Activated CD8-positive, alpha-beta memory T cell treated with anti-CD3 and anti-CD28 coated beads, Interleukin-2, amount 10 ng/mL, durations not matched to agents 7 days and 5 days (primary cell): ENCODE data around the gene FUT8. TPM values are rescaled to one million over a fixed set of nuclear protein-coding genes. Genes with fewer than 3 reads are reported as not detected.

Experiments used
- ATAC-seq: fragments of 150-1000 bp; cut with Tn5 transposase; one replicate; pipeline ENCODE4 v1.10.0; 2021; ENCODE audit warnings: moderate library complexity
- CTCF ChIA-PET: fragments of 350-600 bp; sonication (Branson Sonifier 250); formaldehyde crosslinking; loops from one replicate; lab custom pipeline; 2021; ENCODE audit warnings: antibody characterized with exemption; lab: Charles Lee
- DNase-seq: peaks from one replicate; pipeline ENCODE4 v3.0.0-alpha.2; 2020
- H3K27ac Mint-ChIP-seq: one replicate; pipeline ENCODE4 v1.8.0; 2021; ENCODE audit warnings: mild to moderate bottlenecking, mixed read lengths
- H3K27me3 Mint-ChIP-seq: one replicate; pipeline ENCODE4 v1.8.0; 2021; ENCODE audit warnings: mixed read lengths
- H3K36me3 Mint-ChIP-seq: one replicate; pipeline ENCODE4 v1.8.0; 2021; ENCODE audit warnings: mild to moderate bottlenecking, mixed read lengths
- H3K4me1 Mint-ChIP-seq: one replicate; pipeline ENCODE4 v1.8.0; 2021; ENCODE audit warnings: mixed read lengths
- H3K4me3 Mint-ChIP-seq: one replicate; pipeline ENCODE4 v1.8.0; 2021; ENCODE audit warnings: mild to moderate bottlenecking, moderate library complexity, mixed read lengths
- H3K9me3 Mint-ChIP-seq: one replicate; pipeline ENCODE4 v1.8.0; 2022; ENCODE audit warnings: low read depth, mixed read lengths
- total RNA-seq, 2 experiments: library from RNA; stranded (reverse); gene quantifications; one replicate each; pipeline ENCODE4 v1.2.3, GENCODE V29; 2021

FUT8 gene
- total RNA-seq, 2 experiments from 2014 or later = 114 to 161 TPM

DNA sequence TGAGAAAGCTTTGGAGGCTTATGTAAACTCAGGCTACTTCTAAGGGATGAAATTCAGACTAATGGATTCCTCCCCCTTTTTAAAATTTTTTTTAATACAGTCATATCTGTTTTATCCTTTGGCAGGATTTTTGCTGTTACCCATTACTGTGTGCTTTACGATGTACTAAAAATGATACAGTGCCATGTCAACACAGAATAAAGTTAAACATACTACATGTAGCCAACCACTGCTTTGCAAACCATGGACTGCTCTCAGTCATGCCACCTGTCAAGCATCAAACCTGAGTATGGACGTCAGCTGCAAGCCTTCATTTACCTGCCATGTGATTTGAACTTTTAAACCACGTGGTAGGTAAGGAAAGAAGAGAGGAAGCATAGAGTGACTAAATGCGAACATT is 325.8 kb downstream of the FUT8 start:
- Mint-ChIP-seq H3K4me3 (no peak overlapping the region), H3K27me3 (no peaks in the 10 kb centered on the region), H3K9me3 (peaks cover 3% of the 10 kb centered on the region), H3K4me1 (no peaks in the 10 kb centered on the region), H3K27ac (no peak overlapping the region), H3K36me3 (peaks cover 55% of the 10 kb centered on the region)
- ATAC-seq (no peak), DNase-seq (no peak)
- CTCF ChIA-PET = interaction anchor here (0.6 kb wide), 1 partner anchor 244 kb away, joined by 3 read pairs; no protein-coding TSS in a partner anchor

DNA sequence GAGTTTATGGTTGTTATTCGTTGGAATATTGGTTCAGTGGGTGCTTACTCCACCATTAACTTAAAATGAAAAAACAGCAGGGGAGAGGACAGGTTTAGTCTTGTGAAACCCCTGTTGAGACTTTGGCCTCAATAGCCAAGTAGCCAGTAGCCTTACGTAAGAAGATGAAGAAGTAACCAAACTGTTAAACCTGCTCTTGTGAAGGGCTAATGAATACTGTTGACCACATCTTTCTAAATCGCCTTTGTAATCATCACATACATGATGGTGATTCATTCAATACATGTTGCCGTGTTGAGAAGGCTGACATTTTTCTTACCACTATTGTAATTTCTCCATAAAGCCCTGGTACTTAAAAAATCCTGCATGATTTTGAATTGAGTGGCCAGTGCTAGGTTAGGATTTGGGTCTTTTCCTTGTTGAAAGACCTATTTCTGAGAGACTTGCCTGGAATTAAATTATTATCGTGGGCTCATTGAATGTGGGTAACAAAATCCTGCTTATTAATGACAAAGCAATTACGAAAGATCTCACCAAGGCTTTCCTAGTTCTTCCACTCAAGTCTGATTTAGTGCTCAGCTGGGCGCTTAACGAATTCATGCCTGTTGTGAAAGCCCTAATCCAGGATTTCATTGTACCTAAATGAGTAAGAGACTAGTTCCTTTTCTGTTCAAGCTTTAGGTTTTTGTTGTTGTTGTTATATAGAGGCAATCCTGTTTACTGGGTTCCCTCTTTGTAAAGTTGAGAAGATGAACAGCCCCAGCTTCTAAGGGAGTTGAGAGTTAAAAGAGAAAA is 333.1 kb downstream of the FUT8 start:
- CTCF ChIA-PET = interaction anchor here (1.5 kb wide), 1 partner anchor 581 kb away, joined by 3 read pairs; no protein-coding TSS in a partner anchor
- ATAC-seq = no peak
- no peaks in the 10 kb centered on the region for H3K27me3 Mint-ChIP-seq
- no peak overlapping the region for H3K27ac Mint-ChIP-seq
- H3K4me3 Mint-ChIP-seq = no peak overlapping the region
- no peaks in the 10 kb centered on the region for H3K4me1 Mint-ChIP-seq
- H3K36me3 Mint-ChIP-seq = peaks cover 43% of the 10 kb centered on the region
- no peak for DNase-seq
- H3K9me3 Mint-ChIP-seq = peaks cover 3% of the 10 kb centered on the region

DNA sequence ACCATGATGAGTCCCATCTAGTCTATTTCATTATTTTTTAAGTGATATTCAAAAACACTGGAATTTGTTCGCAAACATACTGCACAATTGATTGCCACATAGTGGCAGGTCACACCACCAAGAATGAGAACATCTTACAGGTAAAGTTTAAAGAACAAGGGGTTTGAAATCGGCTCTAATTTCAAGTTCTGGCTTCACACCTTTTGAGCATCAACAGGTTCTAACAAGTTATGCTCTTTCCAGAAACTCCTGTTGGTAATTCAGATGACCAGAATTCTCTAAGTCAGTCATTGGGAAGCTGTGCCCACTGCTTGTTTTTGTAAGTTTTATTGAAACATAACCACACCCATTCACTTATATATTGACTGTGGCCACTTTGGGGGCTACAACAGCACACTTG is 336.3 kb downstream of the FUT8 start:
- ATAC-seq (no peak), DNase-seq (no peak)
- no peak overlapping the region for H3K27ac Mint-ChIP-seq
- no peaks in the 10 kb centered on the region for H3K27me3 Mint-ChIP-seq
- no peaks in the 10 kb centered on the region for H3K9me3 Mint-ChIP-seq
- peaks cover 23% of the 10 kb centered on the region for H3K36me3 Mint-ChIP-seq
- H3K4me3 Mint-ChIP-seq = no peak overlapping the region
- H3K4me1 Mint-ChIP-seq = no peaks in the 10 kb centered on the region
- CTCF ChIA-PET = no interaction called here

DNA sequence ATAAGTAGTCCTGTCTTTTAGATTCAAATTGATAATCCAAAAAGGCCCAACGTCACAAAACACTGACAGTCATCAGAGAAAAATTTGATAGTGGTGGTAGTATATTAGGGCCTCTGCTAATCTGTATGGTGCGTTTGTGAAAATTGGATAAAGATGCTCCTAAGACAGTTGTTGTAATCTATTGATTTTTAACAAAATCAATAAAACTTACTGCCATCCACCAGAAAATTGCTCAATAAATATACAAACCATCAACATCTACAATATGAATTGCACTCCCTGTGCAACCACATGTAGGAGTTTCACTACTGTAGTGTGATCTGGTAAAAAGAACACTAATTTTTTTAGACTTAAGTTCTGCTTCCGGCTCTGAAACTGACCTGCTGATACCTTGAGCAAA is 336.8 kb downstream of the FUT8 start:
- no peak overlapping the region for H3K4me3 Mint-ChIP-seq
- no peak for DNase-seq
- no peak overlapping the region for H3K27ac Mint-ChIP-seq
- H3K27me3 Mint-ChIP-seq = no peaks in the 10 kb centered on the region
- no peaks in the 10 kb centered on the region for H3K4me1 Mint-ChIP-seq
- CTCF ChIA-PET = no interaction called here
- H3K36me3 Mint-ChIP-seq = peaks cover 19% of the 10 kb centered on the region
- H3K9me3 Mint-ChIP-seq = no peaks in the 10 kb centered on the region
- ATAC-seq = no peak

DNA sequence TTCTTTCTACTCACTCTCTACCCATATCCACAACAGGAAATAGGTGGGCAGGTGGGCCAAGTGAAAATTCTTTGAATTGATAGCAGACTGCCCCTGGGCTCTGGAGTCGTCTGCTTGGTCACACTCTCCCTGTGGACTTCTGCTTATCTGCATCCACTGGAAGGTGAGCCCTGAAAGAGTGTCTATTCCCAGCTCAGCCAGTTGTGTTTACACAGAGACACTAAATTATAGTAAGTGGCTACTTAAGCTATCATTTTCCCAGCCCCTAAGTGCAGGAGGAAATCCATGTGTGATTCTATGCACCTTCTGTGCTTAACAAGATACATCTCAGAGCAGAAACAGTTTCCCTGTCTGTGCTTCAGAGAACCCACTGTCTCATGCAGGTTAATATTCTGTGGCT is 338.4 kb downstream of the FUT8 start:
- H3K9me3 Mint-ChIP-seq = no peaks in the 10 kb centered on the region
- DNase-seq (no peak), ATAC-seq (no peak)
- CTCF ChIA-PET = no interaction called here
- no peak overlapping the region for H3K27ac Mint-ChIP-seq
- H3K36me3 Mint-ChIP-seq = peaks cover 11% of the 10 kb centered on the region
- no peak overlapping the region for H3K4me3 Mint-ChIP-seq
- H3K4me1 Mint-ChIP-seq = no peaks in the 10 kb centered on the region
- no peaks in the 10 kb centered on the region for H3K27me3 Mint-ChIP-seq

DNA sequence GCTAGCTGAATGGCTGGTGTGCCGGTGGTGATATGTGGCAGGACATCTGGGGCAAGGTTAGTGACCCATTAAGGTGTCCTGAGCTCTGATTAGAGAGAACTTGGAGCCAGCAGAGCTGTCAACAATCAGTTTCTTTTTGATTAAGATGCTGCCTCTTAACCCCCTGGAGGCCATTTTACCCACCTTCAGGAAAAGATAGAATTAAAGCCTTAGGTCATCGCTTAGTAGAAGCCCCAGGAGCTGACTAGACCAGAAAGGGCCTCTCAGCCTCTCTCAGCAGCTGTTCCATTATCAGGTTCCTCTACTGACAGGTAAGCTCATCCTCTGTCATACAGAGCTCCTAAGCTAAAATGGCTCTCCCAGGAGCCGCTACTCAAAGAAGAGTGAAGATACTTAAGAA is 339.0 kb downstream of the FUT8 start:
- DNase-seq (no peak), ATAC-seq (no peak)
- Mint-ChIP-seq H3K27me3 (no peaks in the 10 kb centered on the region), H3K36me3 (peaks cover 6% of the 10 kb centered on the region), H3K27ac (no peak overlapping the region), H3K4me1 (no peaks in the 10 kb centered on the region), H3K9me3 (no peaks in the 10 kb centered on the region), H3K4me3 (no peak overlapping the region)
- CTCF ChIA-PET = no interaction called here

DNA sequence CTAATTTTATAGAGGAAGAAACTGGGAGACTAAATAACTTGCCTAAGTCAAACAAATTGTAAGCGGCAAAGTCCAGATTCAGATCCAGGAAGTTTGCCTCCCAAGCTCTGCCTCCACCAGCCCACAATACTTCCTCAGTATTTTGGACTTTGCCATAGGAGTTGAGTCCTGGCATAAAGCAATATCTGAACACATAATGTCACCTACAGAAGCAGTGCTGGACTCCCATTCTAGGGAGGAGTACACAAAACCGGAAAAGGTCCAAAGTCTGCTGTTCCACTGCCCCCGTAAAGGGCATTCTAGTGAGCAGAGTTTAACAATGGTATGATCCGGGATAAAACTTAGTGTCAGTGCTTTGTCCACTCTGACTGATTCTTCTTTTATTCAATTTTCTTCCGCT is 340.5 kb downstream of the FUT8 start:
- Mint-ChIP-seq H3K4me3 (no peak overlapping the region), H3K27ac (no peak overlapping the region), H3K36me3 (no peaks in the 10 kb centered on the region), H3K9me3 (no peaks in the 10 kb centered on the region), H3K4me1 (no peaks in the 10 kb centered on the region), H3K27me3 (no peaks in the 10 kb centered on the region)
- DNase-seq = no peak
- no peak for ATAC-seq
- CTCF ChIA-PET = no interaction called here

DNA sequence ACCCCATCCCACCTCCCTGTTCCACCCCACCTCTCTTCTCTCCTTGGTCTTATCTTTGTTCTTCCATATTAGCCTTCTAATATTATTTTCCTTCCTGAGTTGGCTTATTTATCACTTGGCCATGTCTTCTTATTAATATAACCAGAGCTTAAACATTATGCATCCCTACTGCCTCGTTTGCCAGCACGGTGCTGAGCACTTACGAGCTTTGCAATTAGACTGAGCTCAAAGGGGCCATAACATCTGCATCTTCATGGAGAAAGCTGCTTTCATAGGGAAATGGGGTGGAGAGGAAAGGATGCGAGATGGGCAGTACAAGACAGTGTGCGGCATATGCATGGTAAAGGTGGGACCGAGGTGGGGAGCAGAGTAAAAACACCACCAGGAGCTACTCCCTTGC is 342.8 kb downstream of the FUT8 start:
- Mint-ChIP-seq H3K9me3 (no peaks in the 10 kb centered on the region), H3K4me3 (no peak overlapping the region), H3K27ac (no peak overlapping the region), H3K36me3 (no peaks in the 10 kb centered on the region), H3K27me3 (no peaks in the 10 kb centered on the region), H3K4me1 (no peaks in the 10 kb centered on the region)
- DNase-seq (no peak), ATAC-seq (no peak)
- CTCF ChIA-PET = no interaction called here

DNA sequence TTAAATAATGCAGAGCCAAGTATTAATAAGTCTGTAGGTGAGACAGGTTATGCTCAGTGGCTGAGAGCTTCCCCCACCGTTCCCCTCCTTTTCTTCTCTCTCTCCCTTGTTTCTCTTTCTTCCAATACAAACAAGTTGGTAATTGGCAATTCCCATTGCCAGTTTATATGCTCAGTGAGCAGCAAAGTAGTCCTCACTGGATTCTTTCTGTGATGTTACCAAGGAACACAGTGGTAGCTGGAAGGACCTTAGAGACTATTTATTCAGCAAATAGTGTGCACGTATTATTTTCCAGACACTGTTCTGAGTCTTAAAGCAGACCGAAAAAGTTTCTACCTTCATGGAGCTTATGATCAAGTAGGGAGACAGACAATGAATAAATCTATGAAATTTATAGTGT is 344.4 kb downstream of the FUT8 start:
- no peaks in the 10 kb centered on the region for H3K4me1 Mint-ChIP-seq
- no peak overlapping the region for H3K27ac Mint-ChIP-seq
- H3K27me3 Mint-ChIP-seq = no peaks in the 10 kb centered on the region
- H3K4me3 Mint-ChIP-seq = no peak overlapping the region
- DNase-seq (no peak), ATAC-seq (no peak)
- CTCF ChIA-PET = interaction anchor here (0.7 kb wide), 1 partner anchor 342 kb away, joined by 4 read pairs; no protein-coding TSS in a partner anchor
- H3K9me3 Mint-ChIP-seq = no peaks in the 10 kb centered on the region
- no peaks in the 10 kb centered on the region for H3K36me3 Mint-ChIP-seq

DNA sequence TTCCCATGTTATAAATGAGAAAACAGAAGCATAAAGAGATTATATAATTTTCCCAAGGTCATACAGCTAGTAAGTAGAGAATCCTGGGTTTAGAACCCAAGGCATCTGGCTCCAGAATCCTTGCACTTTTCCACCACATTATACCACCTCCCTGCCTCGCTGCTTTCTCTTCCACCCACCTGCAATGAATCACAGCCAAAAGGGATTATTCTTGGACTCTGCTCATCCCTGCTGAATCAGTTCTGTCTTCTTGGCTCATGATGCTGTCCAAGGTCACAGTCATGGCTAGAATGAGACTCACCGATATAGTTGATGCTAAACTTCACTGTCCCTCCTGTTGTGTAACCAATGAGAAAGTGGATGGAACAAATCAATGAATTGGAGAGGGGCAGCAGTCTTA is 356.6 kb downstream of the FUT8 start:
- Mint-ChIP-seq H3K27me3 (peaks cover 8% of the 10 kb centered on the region), H3K27ac (no peak overlapping the region), H3K9me3 (peaks cover 2% of the 10 kb centered on the region), H3K4me3 (no peak overlapping the region), H3K4me1 (no peaks in the 10 kb centered on the region), H3K36me3 (peaks cover 2% of the 10 kb centered on the region)
- no peak for DNase-seq
- ATAC-seq = no peak
- CTCF ChIA-PET = no interaction called here

DNA sequence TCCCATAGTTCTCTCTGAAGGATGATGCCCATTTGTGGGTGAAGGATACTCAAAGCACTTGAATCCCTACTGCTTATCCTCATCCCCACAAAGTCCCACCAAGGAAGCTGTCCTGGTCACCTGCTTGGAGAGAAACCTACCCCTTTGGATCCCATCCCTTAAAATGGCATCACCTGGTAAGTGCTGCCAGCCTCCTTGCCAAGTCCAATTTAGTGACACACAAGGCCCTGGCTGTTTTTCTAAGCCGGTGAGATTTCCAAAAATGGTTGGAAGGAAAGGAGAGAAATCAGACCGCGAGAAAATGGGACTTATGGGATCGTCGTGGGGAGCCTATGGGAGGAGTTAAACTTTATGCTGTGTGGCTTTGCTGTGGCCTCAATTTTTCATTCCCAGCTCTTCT is 358.2 kb downstream of the FUT8 start:
- ATAC-seq (no peak), DNase-seq (no peak)
- peaks cover 10% of the 10 kb centered on the region for H3K27me3 Mint-ChIP-seq
- H3K4me1 Mint-ChIP-seq = no peaks in the 10 kb centered on the region
- H3K27ac Mint-ChIP-seq = no peak overlapping the region
- CTCF ChIA-PET = interaction anchor here (0.7 kb wide), 1 partner anchor 300 kb away, joined by 3 read pairs; no protein-coding TSS in a partner anchor
- peaks cover 4% of the 10 kb centered on the region for H3K9me3 Mint-ChIP-seq
- no peak overlapping the region for H3K4me3 Mint-ChIP-seq
- H3K36me3 Mint-ChIP-seq = peaks cover 4% of the 10 kb centered on the region

DNA sequence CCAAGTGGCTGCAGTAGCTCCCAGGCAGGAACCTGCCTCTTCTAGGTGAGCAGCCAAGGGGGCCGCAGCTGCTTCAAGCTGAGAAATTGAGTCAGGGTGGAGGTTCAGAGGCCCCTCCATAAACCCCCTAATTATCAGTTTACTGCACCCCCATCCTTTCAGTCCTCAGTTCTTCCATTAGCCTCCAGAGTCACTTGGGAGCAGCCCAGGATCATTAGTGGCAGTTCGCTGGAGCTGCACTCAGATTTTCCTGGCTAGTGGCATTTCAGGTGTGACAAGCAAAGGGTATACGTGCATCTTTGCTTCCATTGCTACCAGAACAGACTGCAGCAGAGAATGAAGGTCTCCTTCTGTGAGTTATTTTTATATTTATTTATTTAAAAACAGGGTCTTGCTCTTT is 358.7 kb downstream of the FUT8 start:
- H3K27ac Mint-ChIP-seq = no peak overlapping the region
- H3K9me3 Mint-ChIP-seq = peaks cover 4% of the 10 kb centered on the region
- H3K4me1 Mint-ChIP-seq = no peaks in the 10 kb centered on the region
- H3K36me3 Mint-ChIP-seq = peaks cover 4% of the 10 kb centered on the region
- CTCF ChIA-PET = interaction anchor here (0.6 kb wide), 1 partner anchor 18 kb away, joined by 3 read pairs; no protein-coding TSS in a partner anchor
- DNase-seq (no peak), ATAC-seq (no peak)
- H3K4me3 Mint-ChIP-seq = no peak overlapping the region
- peaks cover 10% of the 10 kb centered on the region for H3K27me3 Mint-ChIP-seq

DNA sequence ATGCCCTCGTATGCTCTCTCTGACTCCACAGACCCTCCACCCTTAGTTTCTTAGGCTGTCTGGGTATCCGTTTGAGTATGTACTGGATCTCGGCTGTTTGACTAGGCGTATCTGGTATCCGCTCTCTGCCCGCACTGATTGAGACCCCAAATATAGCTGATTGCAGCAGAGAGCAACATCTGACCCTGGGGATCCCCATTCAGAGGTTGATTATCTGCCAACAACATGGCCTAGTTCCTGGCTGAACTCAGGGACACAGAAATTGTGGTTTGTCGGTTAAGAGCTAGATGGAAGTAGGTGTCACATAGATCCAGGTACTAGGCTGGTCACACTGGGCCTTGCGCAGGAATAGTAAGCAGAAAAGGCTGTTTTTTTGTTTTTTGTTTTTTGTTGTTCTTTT is 359.9 kb downstream of the FUT8 start:
- CTCF ChIA-PET = interaction anchor here (0.9 kb wide), 1 partner anchor 12 kb away, joined by 3 read pairs; no protein-coding TSS in a partner anchor
- Mint-ChIP-seq H3K4me3 (no peak overlapping the region), H3K27me3 (peaks cover 2% of the 10 kb centered on the region), H3K9me3 (peaks cover 4% of the 10 kb centered on the region), H3K4me1 (no peaks in the 10 kb centered on the region), H3K36me3 (peaks cover 4% of the 10 kb centered on the region), H3K27ac (no peak overlapping the region)
- DNase-seq (no peak), ATAC-seq (no peak)

DNA sequence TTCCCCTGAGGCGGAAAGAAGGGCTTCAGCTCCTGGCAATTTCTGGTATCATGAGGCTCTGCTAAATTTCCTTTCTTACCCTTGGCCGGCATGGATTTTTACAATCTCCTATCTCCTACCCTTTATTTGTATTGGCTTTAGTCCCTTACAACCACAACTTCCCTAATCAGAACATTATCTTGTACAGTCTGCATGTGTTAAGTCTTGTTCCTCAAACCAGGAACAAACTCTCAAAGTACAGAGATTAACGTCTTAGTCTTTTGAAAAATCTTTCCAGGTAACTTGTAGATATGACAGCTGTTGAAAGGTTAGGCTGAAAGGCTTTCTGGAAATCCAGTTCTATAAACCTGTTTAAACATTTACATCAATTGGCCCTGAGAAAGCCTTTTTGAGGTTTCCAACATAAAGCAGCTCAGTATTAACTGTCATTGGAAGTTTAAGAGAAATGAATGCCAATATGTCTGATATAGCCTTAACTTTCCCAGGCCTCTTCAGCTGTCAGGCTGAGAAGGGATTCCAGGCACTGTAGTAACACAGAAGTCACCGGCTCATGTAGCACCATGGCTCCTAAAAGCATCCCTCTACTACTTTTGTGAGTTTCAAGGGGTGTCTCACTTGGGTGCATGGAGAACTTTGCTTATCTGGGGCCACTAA is 360.5 kb downstream of the FUT8 start:
- Mint-ChIP-seq H3K4me1 (no peaks in the 10 kb centered on the region), H3K4me3 (no peak overlapping the region), H3K27me3 (peaks cover 2% of the 10 kb centered on the region), H3K9me3 (peaks cover 4% of the 10 kb centered on the region), H3K36me3 (peaks cover 4% of the 10 kb centered on the region), H3K27ac (no peak overlapping the region)
- DNase-seq = no peak
- ATAC-seq = no peak
- CTCF ChIA-PET = interaction anchor here (0.9 kb wide), 1 partner anchor 13 kb away, joined by 3 read pairs; no protein-coding TSS in a partner anchor
